Measurements from ENCODE around the gene TXNRD3.

Gene TXNRD3

DNA sequence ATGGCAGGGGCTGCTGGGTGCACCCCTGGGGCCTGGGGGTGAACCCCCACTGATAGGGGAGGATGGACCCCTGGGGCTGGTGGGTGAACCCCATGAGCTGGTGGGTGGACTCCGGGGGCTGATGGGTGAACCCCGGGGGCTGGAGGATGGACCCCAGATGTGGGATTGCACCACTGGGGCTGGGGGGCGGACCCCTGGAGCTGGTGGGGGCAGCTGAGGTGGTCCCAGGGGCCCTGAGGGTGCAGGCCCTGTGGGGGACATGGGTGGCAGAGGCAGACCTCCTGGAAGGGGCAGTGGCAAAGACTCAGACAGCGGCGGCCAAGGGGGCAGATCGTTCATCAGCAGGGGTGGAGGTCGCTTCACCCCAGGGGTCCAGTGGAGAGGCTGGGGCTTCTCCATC is 17.4 kb upstream of the TXNRD3 start:
- no peak for DNase-seq (ENCODE audit: low read depth in 1 of 2, low spot score in 1 of 2)

DNA sequence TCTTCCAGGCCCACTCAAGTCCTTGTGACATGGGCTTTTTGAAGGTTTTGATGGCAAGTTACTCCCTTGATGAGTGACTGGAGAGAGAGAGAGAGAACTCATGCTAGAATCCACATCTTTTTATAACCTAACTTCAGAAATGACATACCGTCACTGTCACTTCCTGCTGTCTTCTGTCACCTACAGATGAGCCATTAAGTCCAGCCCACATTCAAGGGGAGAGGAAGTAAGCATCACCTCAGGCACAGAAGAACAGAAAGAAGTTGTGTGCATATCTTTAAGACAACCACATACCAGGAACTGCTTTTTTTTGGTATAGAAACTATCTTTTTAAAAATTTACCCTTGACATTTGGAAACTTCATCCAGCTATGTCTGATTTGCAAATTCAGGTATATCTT is 16.6 kb upstream of the TXNRD3 start:
- no peak for DNase-seq (ENCODE audit: low read depth in 1 of 2, low spot score in 1 of 2)

GRCh38 chr3:126668450-126669401 is 13.8 kb upstream of the TXNRD3 start:
- DNase-seq (ENCODE audit: low read depth in 1 of 2, low spot score in 1 of 2), result no peak

- DNase-seq (ENCODE audit: low read depth in 1 of 2, low spot score in 1 of 2), result no peak
Measured at GRCh38 chr3:126667631-126668449, 12.9 kb upstream of the TXNRD3 start.

- no peak for DNase-seq (ENCODE audit: low read depth in 1 of 2, low spot score in 1 of 2)
Measured at GRCh38 chr3:126666658-126667528, 12.0 kb upstream of the TXNRD3 start.

DNA sequence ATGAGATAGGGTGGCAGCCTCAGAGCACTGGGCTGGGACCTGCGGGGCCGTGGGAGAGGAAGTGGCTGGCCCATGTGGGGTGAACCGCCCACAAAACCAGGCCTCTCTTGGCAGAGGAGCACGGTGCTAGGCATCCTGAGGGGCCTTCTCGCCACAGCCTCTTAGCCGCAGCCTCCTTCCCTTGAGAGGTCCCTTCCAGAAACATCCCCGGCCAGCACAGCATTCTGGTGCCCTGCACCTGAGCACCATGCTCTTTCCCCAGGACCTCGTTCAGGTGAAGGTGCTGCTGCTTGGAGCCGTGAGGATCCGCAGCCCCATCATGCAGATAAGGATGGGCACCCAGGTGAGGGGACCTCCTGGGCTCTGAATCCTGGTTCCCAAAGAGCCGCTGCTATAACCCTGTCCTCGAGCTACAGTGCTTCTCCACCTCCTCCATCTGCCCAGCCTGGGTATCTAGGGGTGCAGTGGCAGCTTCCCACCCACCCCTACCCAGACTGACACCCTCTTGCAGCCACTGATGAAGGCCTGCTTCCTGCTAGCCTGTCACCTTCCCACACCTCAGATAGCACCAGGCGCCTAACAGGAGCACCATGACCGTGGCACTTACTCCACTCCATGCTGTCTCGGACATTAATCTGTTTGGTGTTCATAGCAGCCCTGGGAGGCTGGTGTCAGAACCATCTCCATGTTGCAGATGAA is 11.2 kb upstream of the TXNRD3 start:
- DNase-seq (ENCODE audit: low read depth in 1 of 2, low spot score in 1 of 2), result no peak

DNA sequence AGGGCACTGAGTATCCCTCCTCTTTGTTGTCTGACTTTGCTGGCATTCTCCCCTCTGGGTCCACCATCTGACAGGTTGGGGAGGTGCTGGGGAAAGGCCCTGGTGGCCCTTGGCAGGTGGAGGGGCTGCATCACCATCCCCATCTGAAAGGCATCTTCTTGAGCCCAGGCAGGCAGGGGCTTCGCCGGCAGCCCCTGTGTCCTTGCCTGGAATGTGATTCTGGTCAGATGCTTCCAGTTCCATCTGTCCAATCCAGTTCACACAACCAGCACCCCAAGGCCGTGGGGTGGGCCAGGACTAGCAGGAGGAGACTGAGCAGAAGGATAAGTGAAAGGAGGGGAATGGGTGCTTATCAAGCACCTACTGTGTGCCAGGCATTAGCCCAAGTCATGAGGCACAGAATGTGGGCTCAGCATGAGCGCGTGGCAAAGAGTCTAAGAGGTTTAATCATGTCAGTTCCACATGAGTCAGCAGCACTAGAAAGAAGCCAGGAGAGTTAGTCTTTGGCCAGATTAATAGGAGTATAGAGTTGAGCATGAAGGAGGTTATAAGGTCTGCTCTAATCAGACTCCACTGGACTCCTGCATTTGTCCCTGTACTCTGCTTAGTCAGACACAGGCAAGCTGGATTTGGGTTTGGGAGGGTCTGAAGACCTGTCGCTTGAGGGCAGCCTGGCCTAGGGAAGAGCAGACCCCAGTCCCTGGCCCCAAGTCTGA is 10.5 kb upstream of the TXNRD3 start:
- DNase-seq (ENCODE audit: low read depth in 1 of 2, low spot score in 1 of 2), result no peak

DNA sequence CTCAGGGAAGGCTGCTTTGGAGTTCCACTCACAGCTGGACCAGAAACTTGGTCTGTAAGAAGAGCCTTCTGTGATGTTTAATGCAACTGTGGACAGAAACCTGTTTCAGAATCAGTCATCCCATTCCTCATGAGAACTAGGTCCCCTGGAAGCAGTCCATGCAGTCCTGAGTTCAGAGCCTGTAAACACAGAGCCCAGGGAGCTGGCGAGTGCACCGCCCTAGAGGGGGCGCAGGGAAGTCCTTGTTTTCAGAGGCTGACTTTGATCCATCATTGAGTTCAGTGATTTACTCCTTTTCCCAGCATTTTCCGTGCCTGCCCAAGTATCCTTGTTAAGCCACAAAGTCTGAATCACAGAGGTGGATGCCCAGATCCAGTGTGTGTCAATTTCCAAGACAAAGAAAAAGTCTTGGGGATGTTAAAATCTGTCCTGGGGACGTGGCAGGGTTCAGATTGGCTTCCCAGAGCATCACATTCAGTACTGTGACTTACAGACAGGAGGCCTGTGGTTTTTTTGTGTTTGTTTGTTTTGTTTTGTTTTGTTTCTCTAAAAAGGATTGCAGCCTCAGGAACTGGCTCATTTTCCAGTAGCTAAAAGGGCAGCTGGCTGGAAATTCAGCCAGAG is 9.8 kb upstream of the TXNRD3 start:
- DNase-seq (ENCODE audit: low read depth in 1 of 2, low spot score in 1 of 2), result no peak

DNA sequence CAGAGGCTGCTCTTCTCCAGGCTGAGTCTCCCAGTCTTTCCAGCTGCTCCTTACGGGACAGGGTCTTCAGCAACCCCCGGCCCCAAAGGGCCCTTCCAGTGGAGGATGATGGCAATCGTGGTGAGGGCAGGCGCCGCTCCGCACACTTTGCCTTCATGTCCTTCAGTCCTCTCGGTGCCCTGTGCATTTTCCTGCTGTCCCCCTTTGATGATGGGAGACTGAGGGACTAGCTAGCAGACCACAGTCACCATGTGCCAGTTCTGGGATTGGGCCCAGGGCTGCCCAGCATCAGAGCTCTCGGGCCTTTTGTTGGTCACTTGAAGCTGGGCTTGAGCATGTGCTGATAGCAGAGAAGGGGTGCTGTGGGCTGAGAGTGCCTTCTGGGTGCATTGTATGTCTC is 8.8 kb upstream of the TXNRD3 start:
- DNase-seq (ENCODE audit: low read depth in 1 of 2, low spot score in 1 of 2), result no peak

DNA sequence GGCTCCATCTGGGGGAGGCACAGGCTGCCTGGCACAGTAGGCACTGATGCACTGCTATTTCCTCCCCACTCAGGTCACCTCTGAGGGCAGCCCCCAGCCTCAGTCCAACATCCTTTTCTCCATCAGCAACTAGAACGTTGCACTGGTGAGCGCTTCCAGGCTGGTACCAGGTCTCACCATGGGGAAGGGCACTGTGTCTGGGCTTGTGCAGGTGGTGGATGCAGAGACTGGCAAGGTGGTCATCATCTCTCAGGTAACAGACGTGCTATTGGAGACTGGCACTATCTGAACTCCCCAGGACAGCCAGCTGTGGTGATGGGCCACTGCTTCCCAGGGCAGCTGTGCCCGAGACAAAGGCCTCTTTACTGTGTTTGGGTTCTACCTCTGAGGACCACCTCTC is 8.3 kb upstream of the TXNRD3 start:
- no peak for DNase-seq (ENCODE audit: low read depth in 1 of 2, low spot score in 1 of 2)

DNA sequence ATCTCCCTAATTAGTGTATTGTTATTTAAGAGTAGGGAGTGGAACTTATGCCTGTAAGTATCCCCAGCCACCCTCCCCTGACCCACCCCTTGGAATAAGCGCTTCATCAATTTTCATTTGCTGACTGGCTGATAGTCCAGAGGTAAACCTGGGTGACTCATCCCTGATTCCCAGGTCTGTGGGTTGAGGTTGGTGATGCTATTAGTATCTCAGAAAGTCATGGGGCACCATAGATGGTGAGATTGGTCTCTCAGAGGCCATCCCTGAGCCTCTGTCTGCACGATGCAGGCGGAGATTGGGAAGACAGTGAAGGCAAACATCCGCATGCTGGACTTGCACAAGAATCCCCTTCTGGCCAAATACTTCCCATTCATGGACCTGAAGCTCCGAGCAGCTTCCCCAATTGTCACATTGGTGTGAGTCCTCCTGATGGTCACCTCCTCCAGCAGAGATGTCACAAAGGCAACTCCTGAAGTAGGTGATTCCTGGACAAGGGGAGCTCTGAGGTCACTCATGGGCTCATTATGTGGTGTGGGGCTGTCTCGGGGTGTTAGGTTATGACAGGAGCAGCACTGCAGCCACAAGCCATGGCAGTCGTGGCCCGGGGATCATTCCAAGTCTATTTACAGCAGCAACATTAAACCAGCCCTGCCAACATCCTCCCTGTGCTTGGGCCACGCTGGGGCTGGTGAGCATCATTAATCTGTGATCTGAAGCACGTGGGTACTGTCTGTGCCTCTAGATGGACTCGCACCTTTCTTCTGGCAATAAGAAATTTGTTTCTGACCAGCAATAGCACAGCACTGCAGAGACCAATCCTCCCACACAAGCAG is 6.8 kb upstream of the TXNRD3 start:
- DNase-seq (ENCODE audit: low read depth in 1 of 2, low spot score in 1 of 2), result no peak

GRCh38 chr3:126659915-126660886 is 5.3 kb upstream of the TXNRD3 start:
- no peak for DNase-seq (ENCODE audit: low read depth in 1 of 2, low spot score in 1 of 2)

DNA sequence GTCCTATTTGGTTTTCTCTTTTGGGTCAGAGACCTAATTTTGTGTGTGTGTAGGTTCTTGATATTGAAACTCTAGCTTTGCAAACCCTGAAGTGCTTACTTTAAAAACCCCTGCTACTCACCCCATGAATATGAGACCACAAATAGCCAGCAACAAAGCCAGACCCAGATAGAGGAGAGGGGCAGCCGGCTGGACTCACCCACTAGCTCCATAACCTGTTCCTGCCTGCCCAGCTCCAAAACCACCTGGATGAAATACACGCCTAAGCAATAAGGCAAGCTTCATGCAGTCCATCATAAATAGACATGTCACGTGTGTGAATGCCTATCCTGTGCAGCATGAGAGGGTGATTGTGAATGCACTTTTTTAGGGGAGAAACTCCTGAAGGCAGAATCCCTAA is 3.7 kb upstream of the TXNRD3 start:
- DNase-seq (ENCODE audit: low read depth in 1 of 2, low spot score in 1 of 2), result no peak

- DNase-seq (ENCODE audit: low read depth in 1 of 2, low spot score in 1 of 2), result no peak
Measured at GRCh38 chr3:126657901-126658300, 3.0 kb upstream of the TXNRD3 start.

DNA sequence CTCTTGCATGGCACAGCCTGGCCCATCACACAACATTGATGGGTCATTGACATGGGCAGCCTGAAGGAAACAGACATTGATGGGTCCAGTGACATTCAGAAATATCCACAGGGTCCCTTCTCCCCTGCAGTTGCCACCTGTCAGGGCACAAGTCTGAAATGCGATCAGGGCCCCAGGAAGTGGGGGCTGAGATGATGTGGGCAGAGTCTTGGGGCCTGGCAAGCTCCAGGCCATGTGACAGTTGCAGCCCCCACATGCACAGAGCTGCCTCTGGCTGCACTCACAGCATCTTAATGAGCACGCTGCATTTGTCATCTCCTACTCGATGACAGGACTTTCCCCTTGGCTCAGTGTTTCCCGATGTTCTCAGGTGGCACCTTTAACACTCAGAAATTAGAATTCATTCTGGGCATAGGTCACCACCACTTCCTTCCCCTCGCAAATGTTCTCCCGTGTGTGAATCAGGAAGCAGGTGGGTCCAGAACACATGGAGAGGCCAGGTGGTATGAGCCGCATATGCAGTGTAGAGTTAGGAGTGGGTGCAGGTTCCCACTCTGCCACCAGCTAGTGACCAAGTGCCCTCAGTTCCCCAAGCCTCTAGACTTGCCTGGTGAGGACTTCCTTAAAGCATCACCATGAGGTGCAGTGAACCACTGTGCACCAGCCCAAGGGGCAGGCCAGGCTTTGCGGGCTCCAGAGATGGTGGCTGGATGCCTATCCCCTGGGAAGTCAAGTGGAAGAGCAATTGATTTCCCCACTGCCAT is 1.6 kb upstream of the TXNRD3 start:
- no peak for DNase-seq (ENCODE audit: low read depth in 1 of 2, low spot score in 1 of 2)

DNA sequence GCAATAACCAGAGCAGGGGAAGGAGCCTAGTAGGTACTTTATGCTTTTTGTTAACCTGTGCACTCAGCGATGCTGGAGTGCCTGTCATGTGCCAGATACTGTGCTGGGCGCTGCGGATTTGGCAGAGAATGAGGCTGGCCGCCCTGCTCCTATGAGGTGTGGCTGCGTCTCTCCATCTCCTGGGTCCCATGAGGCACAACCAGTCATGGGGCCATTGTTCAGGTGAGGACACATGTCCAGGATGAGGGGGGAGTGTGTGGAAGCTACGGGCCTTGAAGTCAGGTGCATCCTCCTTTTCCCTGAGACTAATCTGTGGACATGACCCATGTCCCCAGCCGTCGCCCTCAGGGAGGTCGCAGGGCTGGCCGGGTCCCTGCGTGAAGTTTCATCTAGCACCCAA is 963 bp upstream of the TXNRD3 start:
- DNase-seq (ENCODE audit: low read depth in 1 of 2, low spot score in 1 of 2), result no peak

Measured in activated T-helper 1 cell treated with anti-CD3 and anti-CD28 coated beads, Interleukin-2, amount 50 U/mL, for 16 hours (primary cell).